Testis (tissue), 2 donors: ENCODE results near the gene PLXND1.

ENCODE experiments used
- POLR2A ChIP-seq: fragments of 450-650 bp; IDR thresholded peaks from one replicate; pipeline ENCODE4 v1.6.1; 2017; ENCODE audit warnings: antibody characterized with exemption, mild to moderate bottlenecking, moderate library complexity
- TF ChIP-seq, protein P1 (sequence below), 3 experiments: fragments of 450-650 bp in 2 of 3; fragments of 200-600 bp in 1 of 3; sonication (generic) in 1 of 3; IDR thresholded peaks; one replicate each; pipeline ENCODE4 v1.5.1; 2016 to 2019; ENCODE audit warnings: antibody characterized with exemption in 3 of 3, mild to moderate bottlenecking in 2 of 3, moderate library complexity in 1 of 3

DNA sequence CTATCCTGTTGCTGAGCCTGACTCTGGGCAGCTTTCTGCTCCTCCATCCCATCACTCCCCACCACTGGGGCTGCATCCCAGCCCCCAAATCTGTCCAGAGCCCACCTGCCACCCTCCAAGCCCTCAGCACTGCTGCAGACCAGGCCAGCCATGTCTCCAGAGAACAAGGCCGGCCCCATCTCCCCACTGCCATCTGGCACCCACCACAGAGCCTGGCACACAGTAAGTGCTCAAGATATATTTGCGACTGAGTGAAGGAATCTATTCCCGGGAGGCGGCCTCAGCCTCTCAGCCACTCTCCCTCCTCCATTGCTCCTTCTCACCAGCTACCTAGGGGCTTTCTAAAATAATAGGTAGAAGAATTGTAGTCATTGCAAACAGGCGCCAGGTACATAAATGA, 4.8 kb downstream of the PLXND1 start:
- TF ChIP-seq, protein P1, sequence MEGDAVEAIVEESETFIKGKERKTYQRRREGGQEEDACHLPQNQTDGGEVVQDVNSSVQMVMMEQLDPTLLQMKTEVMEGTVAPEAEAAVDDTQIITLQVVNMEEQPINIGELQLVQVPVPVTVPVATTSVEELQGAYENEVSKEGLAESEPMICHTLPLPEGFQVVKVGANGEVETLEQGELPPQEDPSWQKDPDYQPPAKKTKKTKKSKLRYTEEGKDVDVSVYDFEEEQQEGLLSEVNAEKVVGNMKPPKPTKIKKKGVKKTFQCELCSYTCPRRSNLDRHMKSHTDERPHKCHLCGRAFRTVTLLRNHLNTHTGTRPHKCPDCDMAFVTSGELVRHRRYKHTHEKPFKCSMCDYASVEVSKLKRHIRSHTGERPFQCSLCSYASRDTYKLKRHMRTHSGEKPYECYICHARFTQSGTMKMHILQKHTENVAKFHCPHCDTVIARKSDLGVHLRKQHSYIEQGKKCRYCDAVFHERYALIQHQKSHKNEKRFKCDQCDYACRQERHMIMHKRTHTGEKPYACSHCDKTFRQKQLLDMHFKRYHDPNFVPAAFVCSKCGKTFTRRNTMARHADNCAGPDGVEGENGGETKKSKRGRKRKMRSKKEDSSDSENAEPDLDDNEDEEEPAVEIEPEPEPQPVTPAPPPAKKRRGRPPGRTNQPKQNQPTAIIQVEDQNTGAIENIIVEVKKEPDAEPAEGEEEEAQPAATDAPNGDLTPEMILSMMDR (IDR thresholded peaks at IDR 0.05): no peak
- no peak for TF ChIP-seq POLR2A
